ENCODE data around the gene ESRRG.
"Not testable (repeated sequence)": the region's sequence is repeated elsewhere in the genome, so short reads cannot be mapped to it uniquely, and the experiment has no call there.

- not testable (repeated sequence) for TF ChIP-seq ISL1 (CRISPR knock-in tag; IDR thresholded peaks at IDR 0.05); ARNTL (CRISPR knock-in tag; IDR thresholded peaks at IDR 0.05; ENCODE audit: borderline replicate concordance, low read depth); ZNF565 (CRISPR knock-in tag; conservative IDR thresholded peaks at IDR 0.05; ENCODE audit: low read depth); ZFP30 (CRISPR knock-in tag; IDR thresholded peaks at IDR 0.05); RARB (CRISPR knock-in tag; IDR thresholded peaks at IDR 0.05); ZC3H10 (CRISPR knock-in tag; IDR thresholded peaks at IDR 0.05); ESRRG (CRISPR knock-in tag; IDR thresholded peaks at IDR 0.05); GLIS3 (CRISPR knock-in tag; IDR thresholded peaks at IDR 0.05); ZNF70 (CRISPR knock-in tag; IDR thresholded peaks at IDR 0.05); ZNF8 (CRISPR knock-in tag; IDR thresholded peaks at IDR 0.05)
- TF ChIP-seq, protein P1, sequence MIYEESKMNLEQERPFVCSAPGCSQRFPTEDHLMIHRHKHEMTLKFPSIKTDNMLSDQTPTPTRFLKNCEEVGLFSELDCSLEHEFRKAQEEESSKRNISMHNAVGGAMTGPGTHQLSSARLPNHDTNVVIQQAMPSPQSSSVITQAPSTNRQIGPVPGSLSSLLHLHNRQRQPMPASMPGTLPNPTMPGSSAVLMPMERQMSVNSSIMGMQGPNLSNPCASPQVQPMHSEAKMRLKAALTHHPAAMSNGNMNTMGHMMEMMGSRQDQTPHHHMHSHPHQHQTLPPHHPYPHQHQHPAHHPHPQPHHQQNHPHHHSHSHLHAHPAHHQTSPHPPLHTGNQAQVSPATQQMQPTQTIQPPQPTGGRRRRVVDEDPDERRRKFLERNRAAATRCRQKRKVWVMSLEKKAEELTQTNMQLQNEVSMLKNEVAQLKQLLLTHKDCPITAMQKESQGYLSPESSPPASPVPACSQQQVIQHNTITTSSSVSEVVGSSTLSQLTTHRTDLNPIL (CRISPR knock-in tag; IDR thresholded peaks at IDR 0.05; ENCODE audit: low read depth), result not testable (repeated sequence)
Observed at GRCh38 chr1:216704065-216704464, 19.2 kb downstream of the ESRRG start.

Data from SK-N-SH treated with all-trans-retinoic acid at 6 μM for 48 hours (cell line).